ENCODE data around the gene RPL21.

DNA sequence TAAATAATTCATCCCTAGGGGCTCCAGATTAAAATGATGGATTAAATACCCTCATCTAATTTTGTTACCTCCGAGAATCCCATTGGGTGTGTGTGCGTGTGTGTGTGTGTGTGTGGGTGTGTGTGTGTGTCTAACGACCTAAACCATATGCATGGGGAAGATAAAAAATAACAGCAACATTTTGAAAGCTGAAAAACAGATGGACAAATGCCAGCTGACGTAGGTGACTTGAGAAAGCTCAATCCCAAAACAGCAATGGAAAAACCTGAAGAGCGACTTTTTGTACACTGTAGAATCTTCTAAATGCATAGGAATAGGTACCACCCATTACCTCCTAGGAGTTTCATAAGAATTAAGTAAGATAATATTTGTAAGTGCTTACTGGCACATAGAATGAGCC lies 8.7 kb upstream of the RPL21 start:
- TF ChIP-seq, protein P1, sequence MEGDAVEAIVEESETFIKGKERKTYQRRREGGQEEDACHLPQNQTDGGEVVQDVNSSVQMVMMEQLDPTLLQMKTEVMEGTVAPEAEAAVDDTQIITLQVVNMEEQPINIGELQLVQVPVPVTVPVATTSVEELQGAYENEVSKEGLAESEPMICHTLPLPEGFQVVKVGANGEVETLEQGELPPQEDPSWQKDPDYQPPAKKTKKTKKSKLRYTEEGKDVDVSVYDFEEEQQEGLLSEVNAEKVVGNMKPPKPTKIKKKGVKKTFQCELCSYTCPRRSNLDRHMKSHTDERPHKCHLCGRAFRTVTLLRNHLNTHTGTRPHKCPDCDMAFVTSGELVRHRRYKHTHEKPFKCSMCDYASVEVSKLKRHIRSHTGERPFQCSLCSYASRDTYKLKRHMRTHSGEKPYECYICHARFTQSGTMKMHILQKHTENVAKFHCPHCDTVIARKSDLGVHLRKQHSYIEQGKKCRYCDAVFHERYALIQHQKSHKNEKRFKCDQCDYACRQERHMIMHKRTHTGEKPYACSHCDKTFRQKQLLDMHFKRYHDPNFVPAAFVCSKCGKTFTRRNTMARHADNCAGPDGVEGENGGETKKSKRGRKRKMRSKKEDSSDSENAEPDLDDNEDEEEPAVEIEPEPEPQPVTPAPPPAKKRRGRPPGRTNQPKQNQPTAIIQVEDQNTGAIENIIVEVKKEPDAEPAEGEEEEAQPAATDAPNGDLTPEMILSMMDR (IDR thresholded peaks at IDR 0.05; ENCODE audit: low read depth, low read length): no peak
- TF ChIP-seq POLR2A (IDR thresholded peaks at IDR 0.05; ENCODE audit: extremely low read depth, insufficient read length): no peak

Measured in NB4 (cell line).